NT2/D1 (cell line): ENCODE measurements around the gene PRMT7.

Source experiments
- DNase-seq: peaks from one replicate; pipeline ENCODE4 v3.0.0-alpha.2; 2011; ENCODE audit warnings: low read depth, low spot score
- H3K27me3 ChIP-seq: 2 replicates; pipeline ENCODE4 v1.6.0; 2011; ENCODE audit warnings: mild to moderate bottlenecking; ENCODE audit not compliant: insufficient read length, insufficient read depth
- H3K36me3 ChIP-seq: 2 replicates; pipeline ENCODE4 v1.6.1; 2011; ENCODE audit warnings: mild to moderate bottlenecking, low read length, mixed read lengths; ENCODE audit not compliant: insufficient read depth, insufficient read length
- H3K4me1 ChIP-seq: 2 replicates; pipeline ENCODE4 v1.5.1; 2011; ENCODE audit not compliant: insufficient read depth, insufficient read length
- H3K4me3 ChIP-seq: 2 replicates; pipeline ENCODE4 v1.5.1; 2011; ENCODE audit warnings: low read depth; ENCODE audit not compliant: insufficient read length
- H3K9ac ChIP-seq: 2 replicates; pipeline ENCODE4 v1.6.0; 2011; ENCODE audit warnings: low read depth; ENCODE audit not compliant: insufficient read length
- H3K9me3 ChIP-seq: 2 replicates; pipeline ENCODE4 v1.5.1; 2011; ENCODE audit warnings: mild to moderate bottlenecking, low read length; ENCODE audit not compliant: insufficient read depth
- SUZ12 ChIP-seq: IDR thresholded peaks from 2 replicates; pipeline ENCODE4 v1.6.1; 2011; ENCODE audit not compliant: insufficient read length, insufficient read depth; ENCODE audit errors: extremely low read depth
- YY1 ChIP-seq: IDR thresholded peaks from 2 replicates; pipeline ENCODE4 v1.6.1; 2011; ENCODE audit not compliant: insufficient read length, insufficient read depth
- ZNF274 ChIP-seq: IDR thresholded peaks from 2 replicates; pipeline ENCODE4 v1.6.1; 2011; ENCODE audit warnings: mild to moderate bottlenecking, low read depth, low read length

PRMT7 gene

DNA sequence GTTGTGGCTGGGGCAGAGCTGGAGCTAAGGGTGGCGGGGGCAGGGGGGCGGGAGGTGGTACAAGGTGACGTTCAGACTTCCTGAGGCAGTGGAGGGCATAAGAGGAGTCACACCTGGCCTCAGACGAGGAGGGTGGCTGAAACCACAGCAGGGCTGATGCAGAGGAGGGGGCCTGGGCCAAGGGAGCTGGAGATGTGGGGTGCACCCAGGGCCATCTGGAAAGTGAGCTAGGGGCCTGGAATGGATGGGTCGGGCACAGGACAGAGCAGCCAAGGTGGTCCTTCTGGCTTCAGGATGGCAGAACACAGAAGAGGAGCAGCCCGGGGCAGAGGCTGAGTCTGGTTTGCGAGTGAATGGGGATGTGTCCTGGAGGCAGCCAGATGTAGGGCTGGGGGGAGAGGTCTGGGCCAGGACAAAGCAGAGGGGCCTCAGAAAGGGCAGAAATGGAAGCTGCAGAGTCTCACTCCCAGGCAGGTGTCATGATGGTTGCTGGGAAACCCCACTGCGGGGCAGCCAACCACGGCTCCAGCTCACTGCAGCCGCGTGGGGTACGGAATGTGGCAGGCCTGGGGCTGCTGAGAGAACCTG, 57.6 kb downstream of the PRMT7 start:
- H3K9ac ChIP-seq = no peak overlapping the region
- H3K36me3 ChIP-seq = no peaks in the 10 kb centered on the region
- H3K27me3 ChIP-seq = no peaks in the 10 kb centered on the region
- H3K4me1 ChIP-seq = peaks cover 29% of the 10 kb centered on the region
- no peaks in the 10 kb centered on the region for H3K9me3 ChIP-seq
- H3K4me3 ChIP-seq = no peak overlapping the region
- DNase-seq = no peak
- TF ChIP-seq YY1 (no peak), SUZ12 (no peak), ZNF274 (no peak)

DNA sequence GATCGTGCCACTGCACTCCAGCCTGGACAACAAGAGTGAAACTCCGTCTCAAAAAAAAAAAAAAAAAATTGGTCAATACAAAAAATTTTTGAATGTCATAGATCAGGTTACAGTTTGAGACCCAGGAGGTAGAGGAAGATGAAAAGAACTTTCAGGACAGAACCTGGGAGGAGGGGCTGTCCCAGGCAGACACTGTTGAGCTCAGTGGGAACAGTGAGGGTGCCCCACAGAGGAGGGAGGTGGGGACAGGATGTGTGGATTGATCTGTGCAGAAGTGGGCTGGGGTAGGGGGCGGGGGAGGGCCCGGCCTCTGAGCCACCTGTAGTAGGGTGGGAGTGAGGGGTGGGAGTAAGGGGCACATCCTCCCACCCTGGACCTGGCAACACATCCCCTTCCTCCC, 58.3 kb downstream of the PRMT7 start:
- TF ChIP-seq ZNF274 = no peak
- TF ChIP-seq SUZ12 = no peak
- TF ChIP-seq YY1 = no peak
- no peak for DNase-seq
- no peaks in the 10 kb centered on the region for H3K36me3 ChIP-seq
- no peaks in the 10 kb centered on the region for H3K9me3 ChIP-seq
- no peaks in the 10 kb centered on the region for H3K27me3 ChIP-seq
- no peak overlapping the region for H3K4me3 ChIP-seq
- H3K9ac ChIP-seq = no peak overlapping the region
- H3K4me1 ChIP-seq = peaks cover 22% of the 10 kb centered on the region

GRCh38 chr16:68369697-68370580, 59.1 kb downstream of the PRMT7 start:
- DNase-seq = no peak
- Histone ChIP-seq H3K4me1 (peaks cover 21% of the 10 kb centered on the region), H3K4me3 (no peak overlapping the region), H3K9me3 (no peaks in the 10 kb centered on the region), H3K27me3 (no peaks in the 10 kb centered on the region), H3K36me3 (no peaks in the 10 kb centered on the region), H3K9ac (no peak overlapping the region)
- TF ChIP-seq ZNF274 = no peak
- TF ChIP-seq YY1 = no peak
- TF ChIP-seq SUZ12 = no peak

DNA sequence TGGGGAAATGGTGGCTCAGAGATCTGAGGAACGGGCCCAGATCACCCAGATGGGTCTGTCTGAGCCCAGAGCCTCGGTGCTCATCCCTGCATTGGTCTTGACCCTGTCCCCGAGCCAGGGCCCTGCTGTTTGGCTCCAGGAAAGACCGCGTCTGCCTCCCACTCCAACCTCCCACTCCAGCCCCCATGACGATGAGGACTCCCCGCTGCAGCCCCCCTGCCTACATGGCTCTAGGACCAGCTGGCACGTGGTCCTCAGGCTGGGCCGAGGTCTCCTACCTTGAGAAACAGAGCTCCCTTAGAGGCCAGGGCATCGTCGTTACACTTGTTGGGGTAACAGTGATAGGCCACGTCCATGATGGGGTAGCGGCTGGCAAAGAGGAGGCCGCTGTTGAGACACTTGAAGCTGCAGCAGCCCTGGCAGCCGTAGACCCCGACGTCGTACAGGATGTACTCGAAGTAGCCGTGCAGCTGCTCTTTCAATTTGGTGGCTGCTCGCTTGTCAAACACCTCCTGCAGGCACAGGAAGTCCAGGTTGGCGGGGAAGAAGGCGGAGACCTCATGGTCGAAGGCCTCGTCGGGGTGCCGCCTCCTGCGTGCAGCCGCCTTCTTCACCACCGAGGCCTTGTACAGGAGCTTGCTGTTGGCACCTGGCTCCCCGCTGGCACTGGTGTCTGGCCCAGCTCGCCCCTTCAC, 59.9 kb downstream of the PRMT7 start:
- H3K27me3 ChIP-seq = no peaks in the 10 kb centered on the region
- no peak overlapping the region for H3K4me3 ChIP-seq
- H3K36me3 ChIP-seq = no peaks in the 10 kb centered on the region
- H3K9me3 ChIP-seq = no peaks in the 10 kb centered on the region
- H3K9ac ChIP-seq = no peak overlapping the region
- no peak for DNase-seq
- no peak for TF ChIP-seq SUZ12
- TF ChIP-seq YY1 = no peak
- no peak for TF ChIP-seq ZNF274
- H3K4me1 ChIP-seq = peaks cover 18% of the 10 kb centered on the region

GRCh38 chr16:68371276-68371651, 60.4 kb downstream of the PRMT7 start:
- no peaks in the 10 kb centered on the region for H3K27me3 ChIP-seq
- TF ChIP-seq YY1 (no peak), ZNF274 (no peak)
- H3K9ac ChIP-seq = no peak overlapping the region
- H3K4me1 ChIP-seq = peaks cover 18% of the 10 kb centered on the region
- H3K36me3 ChIP-seq = no peaks in the 10 kb centered on the region
- H3K4me3 ChIP-seq = no peak overlapping the region
- no peaks in the 10 kb centered on the region for H3K9me3 ChIP-seq
- DNase-seq = no peak

GRCh38 chr16:68371706-68372380, 61.0 kb downstream of the PRMT7 start:
- H3K9me3 ChIP-seq = no peaks in the 10 kb centered on the region
- peaks cover 18% of the 10 kb centered on the region for H3K4me1 ChIP-seq
- no peaks in the 10 kb centered on the region for H3K27me3 ChIP-seq
- no peak overlapping the region for H3K4me3 ChIP-seq
- no peak for DNase-seq
- H3K9ac ChIP-seq = no peak overlapping the region
- no peaks in the 10 kb centered on the region for H3K36me3 ChIP-seq
- TF ChIP-seq SUZ12 (no peak), YY1 (no peak), ZNF274 (no peak)

DNA sequence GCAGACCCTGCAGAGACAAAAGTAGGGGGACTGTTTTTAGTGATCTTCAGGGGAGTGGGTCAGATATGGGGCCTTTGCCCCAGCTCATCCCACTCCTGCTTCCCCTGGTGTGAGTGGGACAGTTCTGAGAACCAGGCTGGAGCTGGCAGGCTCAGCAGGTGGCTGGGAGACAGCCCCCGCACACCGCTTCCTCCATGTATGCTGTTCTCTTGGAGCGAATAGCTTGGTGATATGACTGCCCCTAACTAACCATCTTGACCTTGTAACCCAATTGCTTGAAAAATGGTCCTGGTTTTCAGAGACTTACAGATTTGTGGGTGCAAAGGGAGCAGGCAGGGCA, 61.5 kb downstream of the PRMT7 start:
- Histone ChIP-seq H3K36me3 (no peaks in the 10 kb centered on the region), H3K27me3 (no peaks in the 10 kb centered on the region), H3K4me3 (no peak overlapping the region), H3K4me1 (peaks cover 17% of the 10 kb centered on the region), H3K9ac (no peak overlapping the region), H3K9me3 (no peaks in the 10 kb centered on the region)
- DNase-seq = no peak
- TF ChIP-seq ZNF274 (no peak), SUZ12 (no peak), YY1 (no peak)
